NCI-H2107 (cell line): ENCODE measurements around the gene EPB41L2.
"Not testable (repeated sequence)": the region's sequence is repeated elsewhere in the genome, so short reads cannot be mapped to it uniquely, and the experiment has no call there.

Experiments
- DNase-seq: peaks from one replicate; lab custom pipeline; 2025; lab: John Stamatoyannopoulos, UW

The EPB41L2 gene

GRCh38 chr6:131003488-131004386, 59.3 kb downstream of the EPB41L2 start:
- no peak for DNase-seq

- DNase-seq, result no peak
These were observed 60.4 kb downstream of the EPB41L2 start for GRCh38 chr6:131002661-131002980.

- no peak for DNase-seq
These were observed 60.9 kb downstream of the EPB41L2 start for GRCh38 chr6:131001945-131002660.

- DNase-seq, result no peak
These were observed 61.8 kb downstream of the EPB41L2 start for GRCh38 chr6:131001111-131001736.

GRCh38 chr6:131000544-131000943, 62.5 kb downstream of the EPB41L2 start:
- DNase-seq, result no peak

GRCh38 chr6:130997061-130997753, 65.8 kb downstream of the EPB41L2 start:
- DNase-seq, result no peak

- DNase-seq, result no peak
These were observed 66.4 kb downstream of the EPB41L2 start for GRCh38 chr6:130996635-130997034.

GRCh38 chr6:130995783-130996447, 67.1 kb downstream of the EPB41L2 start:
- DNase-seq, result no peak

GRCh38 chr6:130994319-130995097, 68.5 kb downstream of the EPB41L2 start:
- DNase-seq, result no peak

- DNase-seq, result no peak
These were observed 69.7 kb downstream of the EPB41L2 start for GRCh38 chr6:130993292-130993765.

GRCh38 chr6:130991422-130992137, 71.5 kb downstream of the EPB41L2 start:
- DNase-seq, result no peak

GRCh38 chr6:130987539-130987938, 75.5 kb downstream of the EPB41L2 start:
- not testable (repeated sequence) for DNase-seq

GRCh38 chr6:130985115-130985514, 77.9 kb downstream of the EPB41L2 start:
- DNase-seq, result no peak

GRCh38 chr6:130982941-130983456, 80.0 kb downstream of the EPB41L2 start:
- no peak for DNase-seq

GRCh38 chr6:130982135-130982534, 80.9 kb downstream of the EPB41L2 start:
- DNase-seq, result no peak

- DNase-seq, result no peak
These were observed 81.6 kb downstream of the EPB41L2 start for GRCh38 chr6:130981409-130981808.

- no peak for DNase-seq
These were observed 82.6 kb downstream of the EPB41L2 start for GRCh38 chr6:130980310-130981032.

- no peak for DNase-seq
These were observed 84.2 kb downstream of the EPB41L2 start for GRCh38 chr6:130978660-130979396.
